Measurements from ENCODE around the gene ERBB2. TPM values are rescaled to one million over a fixed set of nuclear protein-coding genes. Genes with fewer than 3 reads are reported as not detected.

Gene ERBB2
- total and polyA plus RNA-seq, 9 of the 15 experiments (the other 6 are each of a cell fraction or from before 2014, with no cell fraction given) = 0.74 to 5.6 (median 3.3) TPM

DNA sequence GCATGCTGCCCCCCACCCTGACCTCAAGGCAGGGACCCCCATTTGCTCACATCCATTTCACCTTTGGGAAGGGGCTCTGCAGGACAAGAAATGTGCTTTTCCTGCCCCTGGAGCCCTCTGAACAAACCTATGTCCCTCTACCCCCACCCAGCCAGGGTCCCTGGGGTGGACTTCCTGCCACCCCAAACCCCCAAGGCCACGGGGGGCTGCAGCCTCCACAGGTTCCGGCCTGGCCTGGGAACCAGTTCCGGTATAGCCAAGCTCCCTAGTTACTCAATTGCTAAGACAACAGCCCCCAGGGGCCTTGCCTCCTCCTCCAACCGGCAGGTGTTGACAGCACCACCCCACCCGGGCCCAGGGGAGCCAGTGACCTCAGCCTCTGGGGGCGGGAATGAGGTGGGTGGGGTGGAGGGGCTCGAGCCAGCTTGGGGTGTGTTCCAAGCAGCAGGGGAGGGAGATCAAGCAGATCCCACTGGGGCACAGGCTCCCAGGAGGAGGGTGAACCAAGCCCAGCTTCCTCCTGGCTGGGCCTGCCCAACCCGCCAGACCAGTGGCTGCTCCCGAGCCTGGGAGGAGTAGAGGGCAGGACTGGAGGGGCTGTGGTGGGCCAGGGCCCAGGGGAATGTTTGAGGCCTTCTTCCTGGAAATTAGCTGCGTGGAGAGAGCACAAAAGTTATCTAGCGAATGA lies 25.0 kb upstream of the ERBB2 start:
- H3K4me2 ChIP-seq (ENCODE audit: insufficient read depth, low read length) = no peak overlapping the region
- no peaks in the 10 kb centered on the region for H3K27me3 ChIP-seq (ENCODE audit: control insufficient read depth in 2 of 2, insufficient read depth in 2 of 2, low read length in 2 of 2)
- peak overlapping the region in 1 of 2 experiments; percentile 88; a peak in 2 of 4 replicates for H3K9ac ChIP-seq (ENCODE audit: insufficient read depth in 1 of 2, low read depth in 2 of 2, low read length in 2 of 2)
- POLR2A ChIA-PET = interaction anchor here (0.6 to 1.3 kb wide), 3 partner anchors 11 to 122 kb away, joined by 3 to 4 read pairs (median 4); no protein-coding TSS in a partner anchor
- in situ Hi-C loops (cut with MboI) (loop anchor here (5.0 kb wide), 1 partner anchor 53 kb away; no protein-coding TSS in a partner anchor), intact Hi-C loops (cut with micrococcal nuclease) (loop anchor here (5.0 kb wide), 1 partner anchor 77 kb away; no protein-coding TSS in a partner anchor)
- peaks cover 7% of the 10 kb centered on the region; the same call in 2 of the 3 replicates for H3K36me3 ChIP-seq (ENCODE audit: control insufficient read depth, insufficient read depth, low read length)
- no peaks in the 10 kb centered on the region for H3K79me2 ChIP-seq (ENCODE audit: control insufficient read depth, insufficient read depth, low read length)
- H4K20me1 ChIP-seq (replicated peaks; ENCODE audit: control insufficient read depth, insufficient read depth, low read length) = no peaks in the 10 kb centered on the region; the same call in 1 of the 2 replicates
- H3K4me1 ChIP-seq (replicated peaks in 1 of 2; ENCODE audit: control insufficient read depth in 2 of 2, insufficient read depth in 2 of 2, low read length in 2 of 2) = peaks cover 30 to 77% of the 10 kb centered on the region in 2 experiments; a peak in 4 of 5 replicates
- CTCF ChIA-PET (ENCODE audit: low intra/inter-chr PET ratio) = interaction anchor here (0.6 kb wide), 1 partner anchor 66 kb away, joined by 5 read pairs; no protein-coding TSS in a partner anchor
- no peaks in the 10 kb centered on the region for H3K9me1 ChIP-seq (ENCODE audit: control insufficient read depth, insufficient read depth, low read length)
- WGBS (ENCODE audit: insufficient coverage, low coverage, missing lambda C conversion rate) = 22% methylated on average over 11 of the region's 11 CpGs
- no peaks in the 10 kb centered on the region for H3K9me3 ChIP-seq (replicated peaks; ENCODE audit: control insufficient read depth, insufficient read depth, low read depth, low read length)
- ATAC-seq = peak; percentile 62
- H3K4me3 ChIP-seq = no peak overlapping the region
- peak; percentile 69 to 87 (median 79) for DNase-seq (ENCODE audit: extremely low read depth in 1 of 4, low spot score in 3 of 4)
- peak; percentile 15 for FAIRE-seq
- peak overlapping the region; percentile 35; the same call in 1 of the 2 replicates for H2AFZ ChIP-seq (ENCODE audit: low read depth, low read length)
- peak; percentile 56 for TF ChIP-seq PRDM10 (IDR thresholded peaks at IDR 0.05; ENCODE audit: partially characterized antibody)
- TF ChIP-seq ZBTB7A (IDR thresholded peaks at IDR 0.05; ENCODE audit: borderline replicate concordance, control insufficient read depth, low read depth, low read length) = peak; percentile 69; the same call in 1 of the 2 replicates
- peak; percentile 40; the same call in 1 of the 2 replicates for TF ChIP-seq POLR2G (IDR thresholded peaks at IDR 0.05; ENCODE audit: low read depth, low read length)
- TF ChIP-seq KAT8 (IDR thresholded peaks at IDR 0.05; ENCODE audit: low read depth) = no peak
- no peak for TF ChIP-seq RNF2 (IDR thresholded peaks at IDR 0.05)
- peak; percentile 53 for TF ChIP-seq VEZF1 (CRISPR knock-in tag; IDR thresholded peaks at IDR 0.05)
- no peak for TF ChIP-seq XRCC3 (IDR thresholded peaks at IDR 0.05)
- TF ChIP-seq EGR1 (conservative IDR thresholded peaks at IDR 0.05) = peak; percentile 81
- TF ChIP-seq NR1H2 (CRISPR knock-in tag; IDR thresholded peaks at IDR 0.05) = no peak
- TF ChIP-seq MEIS2 (IDR thresholded peaks at IDR 0.05; ENCODE audit: partially characterized antibody) = peak; percentile 49
- no TSS peak for BruUV-seq (replicated peaks)
- peak overlapping the region; percentile 17; the same call in 1 of the 3 replicates for H3K27ac ChIP-seq (ENCODE audit: extremely low read depth, low read depth, low read length)
